Inflammatory macrophage treated with lipopolysaccharide for 4 hours (primary cell): ENCODE measurements around the gene RNU5B-1.

Experiments used
- DNase-seq: peaks from one replicate; pipeline ENCODE4 v3.0.0-alpha.2; 2020

Gene RNU5B-1

DNA sequence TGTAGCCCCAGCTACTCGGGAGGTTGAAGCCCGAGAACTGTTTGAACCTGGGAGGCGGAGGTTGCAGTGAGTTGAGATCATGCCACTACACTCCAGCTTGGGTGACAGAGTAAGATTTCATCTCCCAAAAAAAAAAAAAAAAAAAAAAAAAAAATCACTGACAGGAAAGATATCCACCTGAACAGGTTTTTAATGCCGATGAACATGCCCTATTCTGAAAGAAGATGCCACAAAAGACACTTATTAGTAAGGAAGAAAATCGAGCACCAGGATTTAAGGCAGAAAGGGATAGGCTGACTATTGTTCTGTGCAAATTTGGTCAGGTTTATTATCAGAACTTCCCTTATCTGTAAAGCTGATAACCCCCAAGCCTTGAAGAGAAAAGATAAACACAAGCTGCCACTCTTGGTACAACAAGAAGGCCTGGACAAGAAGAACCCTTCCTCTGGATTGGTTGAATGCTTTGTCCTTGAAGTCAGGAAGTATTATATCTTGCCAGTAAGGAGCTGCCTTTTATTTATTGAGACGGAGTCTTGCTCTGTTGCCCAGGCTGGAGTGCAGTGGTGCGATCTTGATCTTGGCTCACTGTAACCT is 15.1 kb upstream of the RNU5B-1 start:
- no peak for DNase-seq

DNA sequence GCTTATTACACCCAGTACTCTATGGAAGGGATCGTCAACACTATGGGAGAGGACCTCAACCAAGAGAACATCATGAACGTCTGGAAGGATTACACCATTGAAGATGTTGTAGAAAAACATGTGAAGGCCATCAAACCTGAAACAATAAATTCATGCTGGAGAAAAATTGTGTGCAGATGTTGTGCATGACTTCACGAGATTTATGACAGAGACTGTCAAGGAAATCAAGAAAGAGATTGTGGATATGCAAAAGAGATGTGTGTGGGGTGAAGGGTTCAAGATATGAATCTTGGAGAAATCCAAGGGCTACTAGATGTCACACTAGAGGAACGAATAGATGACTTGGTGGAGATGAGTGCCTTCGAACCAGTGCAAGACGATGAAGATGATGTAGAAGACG is 14.2 kb upstream of the RNU5B-1 start:
- DNase-seq, result no peak

DNA sequence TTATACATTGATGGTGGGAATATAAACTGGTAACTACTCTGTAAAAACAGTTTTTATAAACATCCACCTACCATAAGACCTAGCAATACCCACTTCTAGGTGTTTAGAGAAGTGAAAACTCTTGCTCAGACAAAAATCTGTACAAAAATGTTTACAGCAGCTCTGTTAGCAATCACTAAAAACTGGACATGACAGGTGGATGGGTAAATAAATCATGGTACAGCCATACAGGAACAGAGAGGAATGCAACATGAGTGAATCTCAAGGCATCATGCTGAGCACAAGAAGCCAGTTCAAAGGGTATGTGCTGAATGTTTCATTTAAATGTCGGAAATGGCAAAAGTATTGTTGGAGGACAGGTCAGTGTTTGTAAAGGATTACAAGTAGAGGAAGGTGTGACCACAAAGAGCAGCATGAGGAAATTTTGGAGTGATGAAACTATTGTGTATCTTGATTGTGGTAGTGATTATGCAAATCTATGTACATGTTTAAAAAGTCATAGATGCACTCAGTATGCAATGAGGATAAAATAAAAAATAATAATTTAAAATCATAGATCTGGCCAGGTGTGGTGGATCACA is 11.4 kb upstream of the RNU5B-1 start:
- DNase-seq, result peak; percentile 39

DNA sequence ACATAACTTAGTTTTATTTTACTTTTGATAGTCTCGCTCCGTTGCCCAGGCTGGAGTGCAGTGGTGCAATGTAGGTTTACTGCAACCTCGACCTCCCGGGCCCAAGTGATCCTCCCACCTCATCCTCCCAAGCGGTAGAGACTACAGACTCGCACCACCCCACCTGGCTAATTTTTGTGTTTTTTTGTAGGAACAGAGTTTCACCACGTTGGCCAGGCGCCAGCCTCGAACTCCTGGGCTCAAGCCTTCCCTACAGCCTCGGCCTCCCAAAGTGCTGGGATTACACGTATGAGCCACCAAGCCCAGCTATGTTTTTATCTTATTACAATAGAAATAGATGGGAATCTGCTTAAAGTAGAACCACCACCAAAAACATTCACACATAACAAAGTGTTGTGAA is 5.7 kb upstream of the RNU5B-1 start:
- no peak for DNase-seq

DNA sequence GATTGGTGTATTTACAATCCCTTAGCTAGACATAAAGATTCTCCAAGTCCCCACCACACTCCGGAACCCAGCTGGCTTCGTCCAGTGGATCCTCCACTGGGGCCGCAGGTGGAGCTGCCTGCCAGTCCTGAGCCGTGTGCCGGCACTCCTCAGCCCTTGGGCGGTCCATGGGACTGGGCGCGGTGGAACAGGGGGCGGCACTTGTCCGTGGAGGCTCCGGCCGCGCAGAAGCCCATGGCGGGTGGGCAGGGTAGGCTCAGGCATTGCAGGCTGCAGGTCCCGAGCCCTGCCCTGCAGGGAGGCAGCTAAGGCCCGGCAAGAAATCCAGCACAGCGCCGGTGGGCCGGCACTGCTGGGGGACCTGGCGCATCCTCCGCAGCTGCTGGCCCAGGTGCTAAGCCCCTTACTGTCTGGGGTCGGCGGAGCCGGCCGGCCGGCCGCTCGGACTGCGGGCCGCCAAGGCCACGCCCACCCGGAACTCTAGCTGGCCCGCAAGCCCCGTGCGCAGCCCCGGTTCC is 3.5 kb upstream of the RNU5B-1 start:
- DNase-seq, result no peak

DNA sequence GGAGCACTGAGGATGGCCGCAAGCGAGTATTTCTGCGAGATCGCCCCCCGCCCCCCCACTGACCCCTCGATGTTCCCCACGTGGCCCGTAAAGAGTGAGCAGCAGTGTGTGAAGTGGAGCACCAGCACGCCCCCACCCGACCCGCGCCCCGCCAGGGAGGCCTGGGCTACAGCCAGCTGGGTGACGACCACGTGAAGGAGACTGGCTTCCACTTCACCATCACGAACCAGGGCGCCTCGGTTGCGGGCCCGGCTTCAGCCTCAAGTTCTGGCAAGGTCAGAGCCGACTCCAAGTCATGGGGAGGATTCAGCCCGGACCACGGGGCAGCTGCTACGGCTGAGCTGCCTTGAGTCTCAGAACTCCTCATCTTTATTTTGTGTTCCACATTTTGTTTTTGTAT is 2.4 kb upstream of the RNU5B-1 start:
- no peak for DNase-seq

DNA sequence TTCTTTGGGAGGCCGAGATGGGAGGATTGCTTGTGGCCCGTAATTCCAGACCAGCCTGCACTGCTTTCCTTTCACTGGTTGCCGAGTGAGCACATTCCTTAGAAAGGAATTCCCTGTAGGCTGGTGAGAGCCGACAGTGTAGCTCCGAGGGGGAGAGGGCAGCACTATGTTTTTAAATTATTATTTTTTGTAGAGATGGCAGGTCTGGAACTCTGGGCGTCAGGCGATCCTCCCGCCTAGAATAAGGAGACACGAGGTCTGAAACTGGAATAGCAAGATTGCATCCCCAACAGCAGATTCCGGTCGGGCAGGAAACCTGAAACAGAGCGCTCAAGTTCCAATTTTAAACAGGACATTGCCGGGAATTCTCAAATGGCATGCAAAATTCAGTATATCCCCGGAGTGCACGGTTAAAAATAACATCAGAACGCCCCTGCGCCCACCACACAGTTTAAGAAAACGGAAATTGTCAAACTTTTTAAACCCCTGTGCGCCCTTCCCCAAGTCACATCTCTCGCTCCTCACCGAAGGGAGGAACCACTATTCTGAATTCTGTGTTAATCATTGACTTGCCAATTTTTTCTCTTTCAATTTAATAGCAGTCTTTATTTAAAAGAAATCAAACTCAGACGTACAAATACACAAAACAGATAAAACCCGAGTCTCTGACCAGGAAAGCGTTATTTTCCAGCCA is 643 bp upstream of the RNU5B-1 start:
- peak; percentile 33 for DNase-seq

DNA sequence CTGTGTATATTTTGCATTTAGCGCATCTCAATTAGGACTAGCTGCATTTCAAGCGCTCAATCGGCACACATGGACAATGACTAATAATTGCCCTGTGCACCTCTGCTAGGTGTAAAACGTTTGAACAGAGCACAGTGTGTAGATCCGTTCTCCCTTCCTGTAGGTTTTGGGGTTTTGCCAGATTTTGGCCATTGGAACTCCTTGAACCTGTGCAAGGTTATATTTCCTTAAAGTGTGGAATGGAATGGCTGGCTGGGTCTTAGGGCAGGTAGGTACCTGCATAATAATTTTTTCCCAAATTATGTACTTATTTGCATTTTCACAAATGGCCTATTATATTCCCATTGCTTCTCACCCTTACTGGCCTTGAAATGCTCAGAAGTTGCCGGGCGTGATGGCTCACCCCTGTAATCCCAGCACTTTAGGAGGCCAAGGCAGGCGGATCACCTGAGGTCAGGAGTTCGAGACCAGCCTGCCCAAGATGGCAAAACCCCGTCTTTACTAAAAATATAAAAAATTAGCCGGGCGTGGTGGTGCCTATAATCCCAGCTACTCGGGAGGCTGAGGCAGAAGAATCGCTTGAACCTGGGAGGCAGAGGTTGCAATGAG is 777 bp downstream of the RNU5B-1 start:
- DNase-seq, result no peak

DNA sequence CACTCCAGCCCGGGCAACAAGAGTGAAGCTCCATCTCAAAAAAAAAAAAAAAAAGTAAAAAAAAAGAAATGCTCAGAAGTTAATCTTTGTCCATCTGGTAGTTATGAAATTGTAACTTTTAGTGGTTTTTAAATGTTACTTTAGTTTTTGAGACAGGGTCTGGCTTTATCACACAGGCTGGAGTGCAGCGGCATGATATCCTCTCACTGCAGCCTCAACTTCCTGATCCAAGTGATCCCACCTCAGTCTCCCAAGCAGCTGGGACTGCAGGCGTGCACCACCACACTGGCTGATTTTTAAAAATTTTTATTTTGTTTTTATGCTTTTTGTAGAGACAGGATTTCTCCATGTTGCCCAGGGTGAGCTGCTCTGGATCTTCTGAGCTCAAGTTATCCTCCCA is 1.3 kb downstream of the RNU5B-1 start:
- peak; percentile 42 for DNase-seq

DNA sequence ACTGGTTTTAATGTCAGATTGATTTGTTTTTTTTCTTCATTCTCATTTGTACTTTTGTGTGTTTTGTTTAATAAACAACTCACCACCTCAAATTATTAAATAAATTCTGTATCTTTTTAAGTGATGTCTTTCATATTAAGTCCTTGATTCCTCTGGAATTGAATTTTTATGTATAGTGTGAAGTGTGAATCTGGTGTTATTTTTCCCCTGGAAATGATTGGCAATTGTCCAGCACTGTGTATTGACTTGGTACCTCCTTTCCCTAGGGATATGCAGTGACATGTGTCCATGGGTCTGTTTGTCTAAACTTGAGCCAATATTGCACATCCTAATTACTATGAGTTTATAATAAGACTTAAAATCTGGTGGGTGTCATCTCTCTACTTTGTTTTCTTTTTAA is 2.1 kb downstream of the RNU5B-1 start:
- no peak for DNase-seq

DNA sequence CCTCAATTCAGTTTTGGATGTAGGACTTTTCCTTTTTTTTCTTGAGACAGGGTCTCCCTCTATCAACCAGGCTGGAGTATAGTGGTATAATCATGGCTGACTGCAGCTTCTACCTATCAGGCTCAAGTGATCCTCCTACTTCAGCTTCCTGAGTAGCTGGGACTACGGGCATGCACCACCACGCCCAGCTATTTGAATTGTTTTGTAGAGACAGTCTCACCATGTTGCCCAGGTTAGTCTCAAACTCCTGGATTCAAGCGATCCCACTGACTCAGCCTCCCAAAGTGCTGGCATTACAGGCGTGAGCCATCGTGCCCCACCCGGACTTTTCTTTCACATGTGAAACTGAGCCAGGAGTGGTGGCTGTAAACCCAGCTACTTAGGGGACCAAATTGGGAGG is 3.5 kb downstream of the RNU5B-1 start:
- no peak for DNase-seq

DNA sequence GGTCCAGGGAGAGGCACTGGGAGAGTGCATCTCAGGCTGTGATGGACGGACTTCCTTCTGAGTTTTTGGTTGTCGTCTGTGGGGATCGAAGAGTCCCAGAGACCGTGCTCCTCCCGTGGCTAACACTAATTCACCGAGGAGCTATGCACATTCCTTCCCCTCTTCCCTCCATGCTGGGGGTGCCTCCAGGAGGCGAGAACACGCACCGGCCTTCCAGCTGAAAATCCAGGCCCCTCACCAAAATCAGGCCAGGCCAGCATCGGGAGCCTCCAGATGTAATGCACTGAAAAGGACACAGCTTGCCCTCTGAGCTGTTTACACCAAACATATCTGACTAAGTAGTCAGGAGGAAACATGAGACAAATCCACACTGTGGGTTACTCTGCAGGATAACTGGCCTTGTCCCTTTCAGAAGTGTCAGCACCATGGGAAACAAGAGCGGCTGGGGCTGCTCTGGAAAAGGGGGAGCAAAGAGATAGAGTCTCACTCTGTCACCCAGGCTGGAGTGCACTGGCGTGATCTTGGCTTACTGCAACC is 5.5 kb downstream of the RNU5B-1 start:
- no peak for DNase-seq

DNA sequence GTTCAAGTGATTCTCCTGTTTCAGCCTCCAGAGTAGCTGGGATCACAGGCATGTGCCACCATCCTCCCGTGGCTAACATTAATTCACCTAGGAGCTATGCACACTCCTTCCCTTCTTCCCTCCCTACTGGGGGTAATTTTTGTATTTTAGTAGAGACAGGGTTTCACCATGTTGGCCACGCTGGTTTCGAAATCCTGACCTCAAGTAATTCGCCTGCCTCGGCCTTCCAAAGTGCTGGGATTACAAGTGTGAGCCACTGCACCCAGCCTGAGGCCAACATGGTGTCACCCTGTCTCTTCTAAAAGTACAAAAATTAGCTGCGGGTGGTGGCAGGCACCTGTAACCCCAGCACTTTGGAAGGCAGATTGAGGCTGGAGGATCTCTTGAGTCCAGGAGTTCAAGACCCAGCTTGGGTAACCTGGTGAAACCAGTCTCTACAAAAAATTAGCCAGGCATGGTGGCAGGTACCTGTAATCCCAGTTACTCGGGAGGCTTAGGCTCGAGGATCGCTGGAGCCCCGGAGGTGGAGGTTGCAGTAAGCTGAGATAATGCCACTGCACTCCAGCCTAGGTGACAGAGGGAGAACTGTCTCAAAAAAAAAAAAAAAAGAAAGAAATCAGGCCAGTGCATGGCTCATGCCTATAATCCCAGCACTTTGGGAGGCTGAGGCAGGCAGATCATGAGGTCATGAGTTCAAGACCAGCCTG is 6.1 kb downstream of the RNU5B-1 start:
- DNase-seq, result peak; percentile 20

DNA sequence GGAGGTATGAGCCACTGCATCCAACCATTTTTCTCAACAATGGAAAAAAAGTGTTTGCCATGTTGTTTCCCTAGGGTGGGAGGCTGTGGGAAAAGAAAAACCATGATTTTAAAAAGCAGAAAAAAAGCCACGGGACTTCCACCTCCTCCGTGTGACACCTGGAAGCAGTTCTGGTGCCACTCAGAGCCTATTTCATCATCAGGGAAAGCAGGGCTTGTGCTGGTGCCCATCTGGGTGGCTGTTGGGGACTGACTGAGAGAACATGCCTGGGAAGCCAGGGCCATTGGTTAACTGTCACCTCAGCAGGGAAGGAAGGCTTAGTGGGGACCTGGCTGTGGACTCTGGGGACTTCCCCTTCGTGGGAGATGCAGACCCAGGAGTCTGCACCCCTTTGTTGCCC is 7.3 kb downstream of the RNU5B-1 start:
- no peak for DNase-seq

DNA sequence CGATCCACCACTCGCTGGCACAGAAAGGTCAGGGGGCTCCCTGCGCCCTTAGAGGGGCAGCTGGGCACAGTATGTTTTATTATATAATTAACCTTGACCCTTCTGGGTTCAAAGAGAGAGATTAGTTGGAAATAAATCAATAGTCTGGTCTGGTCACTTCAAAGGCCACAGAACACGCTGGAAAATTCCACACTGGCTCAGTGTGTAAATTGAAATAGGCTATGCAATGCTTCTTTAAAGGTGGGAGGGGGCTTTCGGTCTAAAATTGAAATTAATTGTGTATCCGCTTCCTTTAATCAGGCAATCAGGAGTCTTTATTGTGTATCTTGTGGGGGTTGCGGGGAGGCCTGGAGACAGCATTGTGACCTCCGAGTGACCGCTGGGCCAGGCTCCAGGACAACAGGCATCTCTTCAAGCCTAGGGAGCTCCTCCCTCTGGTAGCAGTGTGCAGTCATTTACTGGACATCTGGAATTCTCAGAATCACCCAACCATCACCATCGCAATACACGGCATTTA is 8.0 kb downstream of the RNU5B-1 start:
- DNase-seq, result no peak

DNA sequence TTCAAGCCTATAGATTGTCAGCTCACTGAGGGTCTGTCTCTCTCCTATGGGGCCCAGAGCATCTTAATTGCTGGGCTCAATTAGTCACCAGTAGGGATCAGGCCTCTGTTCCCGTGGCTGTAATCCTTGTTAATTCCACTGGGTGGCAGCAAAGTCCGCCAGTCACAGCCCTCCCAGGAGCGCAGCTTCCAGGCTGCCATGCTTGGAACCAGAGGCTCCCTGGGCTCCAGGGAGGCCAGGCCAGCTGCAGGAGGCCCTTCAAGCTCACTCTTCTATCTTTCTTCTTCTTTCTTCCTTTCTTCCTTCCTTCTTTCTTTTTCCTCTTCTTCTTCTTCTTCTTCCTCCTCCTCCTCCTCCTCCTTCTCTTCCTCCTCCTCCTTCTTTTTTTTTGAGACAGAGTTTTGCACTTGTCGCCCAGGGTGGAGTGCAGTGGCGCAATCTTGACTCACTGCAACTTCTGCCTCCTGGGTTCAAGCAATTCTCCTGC is 14.4 kb downstream of the RNU5B-1 start:
- DNase-seq, result peak; percentile 72

DNA sequence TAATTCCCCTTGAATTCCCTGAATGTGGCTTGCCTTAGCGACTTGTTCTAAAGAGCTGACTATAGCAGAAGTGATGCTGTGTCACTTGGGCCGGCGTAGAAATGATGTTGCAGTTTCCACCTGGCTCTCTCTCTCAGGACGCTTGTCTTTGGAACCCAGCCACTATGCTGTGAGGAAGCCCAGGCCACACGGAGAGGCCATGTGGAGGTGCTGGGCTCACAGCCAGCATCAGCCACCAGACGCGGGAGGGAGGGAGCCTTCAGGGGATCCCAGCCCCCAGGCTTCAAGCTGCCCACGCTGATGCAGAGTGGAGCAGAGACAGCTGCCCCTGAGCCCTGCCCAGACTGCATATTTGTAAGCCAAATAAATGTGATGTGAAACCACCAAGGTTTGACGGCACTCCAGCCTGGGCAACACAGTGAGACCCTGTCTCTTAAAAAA is 18.6 kb downstream of the RNU5B-1 start:
- DNase-seq, result no peak

DNA sequence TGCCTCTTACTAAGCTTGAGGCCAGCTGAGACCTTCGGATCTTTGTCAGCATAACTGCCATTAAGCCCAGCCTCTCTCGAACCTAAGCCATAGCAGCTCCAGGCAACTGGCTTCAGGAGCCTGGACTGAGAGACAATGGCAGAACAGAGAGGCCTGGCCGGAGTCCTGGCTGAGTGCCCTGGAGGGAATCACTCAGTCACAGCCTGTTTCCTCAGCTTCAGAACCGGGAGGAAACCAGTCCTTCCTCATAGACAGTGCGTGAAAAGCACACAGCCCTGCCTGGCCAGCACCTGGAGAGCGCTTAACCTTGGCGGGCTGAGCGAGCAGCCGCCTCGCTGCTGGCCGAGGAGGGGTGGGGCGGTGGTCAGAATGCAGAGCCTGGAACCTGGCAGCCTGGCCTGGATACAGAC is 21.6 kb downstream of the RNU5B-1 start:
- DNase-seq, result no peak

DNA sequence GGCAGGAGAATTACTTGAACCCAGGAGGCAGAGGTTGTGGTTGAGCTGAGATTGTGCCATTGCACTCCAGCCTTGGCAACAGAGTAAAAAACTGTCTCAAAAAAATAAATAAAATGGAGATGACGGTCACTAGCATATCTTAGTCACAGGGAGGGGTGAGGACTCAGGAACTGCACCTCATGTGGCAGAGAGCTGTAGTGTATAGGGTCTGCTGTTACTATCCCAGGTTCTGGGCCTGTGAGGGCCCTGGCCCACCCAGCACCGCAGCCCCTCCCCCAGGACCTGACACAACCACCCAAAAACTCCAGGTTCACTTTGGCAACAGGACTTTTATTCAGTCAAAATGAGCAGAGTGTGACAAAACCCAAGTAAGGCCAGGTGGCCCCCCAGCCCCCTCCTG is 22.3 kb downstream of the RNU5B-1 start:
- DNase-seq, result no peak

DNA sequence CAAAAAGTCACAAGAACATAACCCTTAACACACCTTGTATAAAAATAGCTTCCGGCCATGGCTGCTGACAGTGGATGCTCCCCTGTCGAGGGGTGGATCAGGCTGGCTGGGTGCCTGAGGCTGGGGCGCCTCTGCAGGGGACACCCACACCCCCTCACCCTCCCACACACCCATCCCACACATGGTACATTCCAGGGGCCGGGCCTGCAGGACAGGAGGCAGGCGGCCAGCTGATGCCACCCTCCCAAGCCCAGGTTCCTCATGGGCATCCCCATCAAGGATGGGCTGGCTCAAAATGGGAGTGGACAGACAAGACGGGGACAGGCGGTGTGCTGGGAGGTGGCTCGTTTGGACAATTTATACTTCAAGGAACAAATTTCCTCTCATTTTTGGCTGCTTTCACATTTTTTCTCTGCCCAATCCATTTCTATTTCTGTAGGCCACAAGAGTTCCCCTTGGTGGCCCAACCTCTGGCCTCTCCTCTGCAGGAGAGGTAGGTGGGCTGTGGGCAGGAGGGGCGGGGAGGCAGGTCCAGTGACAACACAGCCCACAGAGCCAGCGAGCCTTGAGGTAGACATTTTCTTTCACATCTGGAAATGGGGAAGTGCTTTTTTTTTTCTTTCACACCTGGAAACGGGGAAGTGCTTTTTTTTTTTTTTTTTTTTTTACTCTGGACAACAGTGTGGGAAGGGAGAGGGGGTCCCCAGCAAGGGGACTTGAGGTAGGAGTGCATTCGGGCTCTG is 23.3 kb downstream of the RNU5B-1 start:
- DNase-seq, result no peak

DNA sequence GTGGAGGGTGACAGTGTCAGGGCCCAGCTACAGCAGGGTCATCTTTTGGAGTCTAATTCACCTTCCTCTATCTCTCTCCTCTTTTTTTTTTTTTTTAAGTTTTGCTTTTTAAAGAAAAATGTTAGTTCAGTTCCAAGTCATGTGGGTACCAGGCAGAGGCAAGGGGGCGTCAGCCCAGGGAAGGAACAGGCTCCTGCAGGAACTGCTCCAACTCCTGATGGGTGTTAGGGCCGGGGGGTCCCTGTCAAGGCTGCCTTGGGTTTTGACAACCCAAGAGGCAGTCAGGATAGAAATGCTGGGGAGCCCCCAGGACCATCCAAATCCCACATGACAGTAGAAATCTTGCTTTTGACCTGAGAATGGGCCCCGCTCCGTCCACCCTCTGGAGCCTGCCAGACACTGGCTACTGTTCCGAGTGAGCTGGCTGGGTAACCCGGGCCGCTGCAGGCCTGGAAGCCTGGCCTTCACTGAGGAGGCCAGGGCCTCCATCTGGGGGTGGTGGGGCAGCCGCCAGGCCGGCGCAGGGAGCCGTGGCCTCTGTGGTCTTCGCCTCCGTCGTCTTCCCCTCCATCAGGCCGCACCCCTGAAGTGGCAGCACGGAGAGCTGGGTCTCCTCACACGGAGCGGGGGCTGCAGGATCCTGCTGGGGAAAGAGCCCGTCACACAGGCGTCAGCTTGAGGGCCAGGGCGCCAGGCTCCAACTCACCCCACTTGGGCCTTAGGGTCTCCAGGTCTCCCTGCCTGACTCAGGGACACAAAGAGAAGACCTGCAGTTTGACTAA is 24.2 kb downstream of the RNU5B-1 start:
- DNase-seq, result no peak
